ENCODE results near the gene GDF2. TPM values are rescaled to one million over a fixed set of nuclear protein-coding genes. Genes with fewer than 3 reads are reported as not detected.

Gene GDF2
- total and polyA plus RNA-seq, 2 experiments from 2014 or later = not detected

- TF ChIP-seq ZNF462 (CRISPR knock-in tag; IDR thresholded peaks at IDR 0.05) = no peak
- TF ChIP-seq POLR2AphosphoS5 (IDR thresholded peaks at IDR 0.05; ENCODE audit: low read depth) = no peak
Measured at GRCh38 chr10:47286591-47287315, 35.5 kb upstream of the GDF2 start (continued).

GRCh38 chr10:47287365-47287802 lies 34.9 kb upstream of the GDF2 start:
- Histone ChIP-seq H3K27ac (ENCODE audit: low read depth) (no peak overlapping the region), H3F3A (replicated peaks; ENCODE audit: low read depth) (no peaks in the 10 kb centered on the region), H3K79me2 (replicated peaks; ENCODE audit: insufficient read depth) (no peaks in the 10 kb centered on the region), H3K9me2 (ENCODE audit: insufficient read depth) (peaks cover 4% of the 10 kb centered on the region; the same call in 1 of the 2 replicates), H2AFZ (no peak overlapping the region), H3K27me3 (ENCODE audit: insufficient read depth) (no peaks in the 10 kb centered on the region), H3K4me1 (ENCODE audit: insufficient read depth) (no peaks in the 10 kb centered on the region), H3K4me3 (no peak overlapping the region), H3K4me2 (no peak overlapping the region), H4K20me1 (replicated peaks; ENCODE audit: insufficient read depth) (no peaks in the 10 kb centered on the region), H3K36me3 (ENCODE audit: insufficient read depth) (no peaks in the 10 kb centered on the region)
- no peak overlapping the region for H3K27ac Mint-ChIP-seq
- DNase-seq (ENCODE audit: low spot score) (no peak), ATAC-seq (no peak)
- H3K4me1 Mint-ChIP-seq = peaks cover under 1% of the 10 kb centered on the region; the same call in 2 of the 3 replicates
- H3K4me3 Mint-ChIP-seq = no peak overlapping the region
- no peaks in the 10 kb centered on the region for H3K36me3 Mint-ChIP-seq (ENCODE audit: low read depth)
- peaks cover 4% of the 10 kb centered on the region for H3K27me3 Mint-ChIP-seq (ENCODE audit: insufficient read depth, low read depth, poor library complexity)
- no peaks in the 10 kb centered on the region for H3K9me3 Mint-ChIP-seq
- TF ChIP-seq EZH2phosphoT487 (IDR thresholded peaks at IDR 0.05; ENCODE audit: unreplicated experiment) (no peak), JUNB (IDR thresholded peaks at IDR 0.05; ENCODE audit: unreplicated experiment) (no peak), NANOG (IDR thresholded peaks at IDR 0.05; ENCODE audit: borderline replicate concordance) (no peak), ZNF331 (CRISPR knock-in tag; IDR thresholded peaks at IDR 0.05; ENCODE audit: low read depth) (no peak), CTCF (conservative IDR thresholded peaks at IDR 0.05; ENCODE audit: low read depth in 2 of 2) (no peak), EZH2 (IDR thresholded peaks at IDR 0.05; ENCODE audit: low read depth, unreplicated experiment) (no peak)

Data from GM23338 (cell line).